ENCODE results near the gene KATNAL2.
"Not testable (repeated sequence)": the region's sequence is repeated elsewhere in the genome, so short reads cannot be mapped to it uniquely, and the experiment has no call there.

The KATNAL2 gene

DNA sequence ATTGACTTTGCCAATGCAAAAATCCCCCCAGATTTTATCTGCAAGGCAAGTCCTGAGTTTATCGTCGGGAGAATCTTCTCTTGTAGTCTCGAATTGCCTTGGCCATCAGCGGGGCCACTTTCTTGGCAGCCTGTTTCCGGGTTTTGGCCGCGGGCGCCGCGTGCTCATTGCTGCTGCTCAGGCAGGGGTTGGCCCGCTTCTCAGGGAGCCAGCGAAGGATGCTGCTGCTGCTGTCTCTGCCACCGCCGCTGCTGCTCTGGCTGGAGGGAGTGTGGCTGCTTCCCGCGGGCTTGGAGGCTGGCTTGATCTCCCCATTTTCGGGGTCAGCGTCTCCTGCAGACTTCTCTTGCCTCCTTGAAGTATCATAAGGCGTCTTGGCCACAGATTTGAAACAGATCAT lies 115.5 kb downstream of the KATNAL2 start:
- no peak for DNase-seq (ENCODE audit: low spot score)

DNA sequence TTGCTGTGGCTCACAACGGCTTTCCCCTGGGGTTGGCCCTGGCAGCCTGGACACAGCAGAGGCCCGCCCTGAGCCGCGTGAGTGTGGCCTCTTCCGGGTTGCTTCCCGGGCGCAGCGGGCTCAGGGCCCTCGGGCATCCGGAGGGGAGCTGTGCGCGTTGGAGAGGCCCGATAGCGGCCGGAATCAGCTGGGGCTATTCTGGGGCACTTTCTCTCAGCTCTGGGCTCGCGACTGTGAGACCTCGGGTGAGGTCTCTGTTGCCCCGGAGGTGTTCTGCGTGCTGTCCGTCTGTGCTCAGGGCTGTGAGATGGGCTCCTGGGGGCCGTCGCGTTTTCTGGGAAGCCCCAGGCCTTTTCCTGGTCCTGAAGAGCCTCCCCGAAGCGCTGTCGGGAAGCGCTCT lies 117.2 kb downstream of the KATNAL2 start:
- DNase-seq (ENCODE audit: low spot score): not testable (repeated sequence)

DNA sequence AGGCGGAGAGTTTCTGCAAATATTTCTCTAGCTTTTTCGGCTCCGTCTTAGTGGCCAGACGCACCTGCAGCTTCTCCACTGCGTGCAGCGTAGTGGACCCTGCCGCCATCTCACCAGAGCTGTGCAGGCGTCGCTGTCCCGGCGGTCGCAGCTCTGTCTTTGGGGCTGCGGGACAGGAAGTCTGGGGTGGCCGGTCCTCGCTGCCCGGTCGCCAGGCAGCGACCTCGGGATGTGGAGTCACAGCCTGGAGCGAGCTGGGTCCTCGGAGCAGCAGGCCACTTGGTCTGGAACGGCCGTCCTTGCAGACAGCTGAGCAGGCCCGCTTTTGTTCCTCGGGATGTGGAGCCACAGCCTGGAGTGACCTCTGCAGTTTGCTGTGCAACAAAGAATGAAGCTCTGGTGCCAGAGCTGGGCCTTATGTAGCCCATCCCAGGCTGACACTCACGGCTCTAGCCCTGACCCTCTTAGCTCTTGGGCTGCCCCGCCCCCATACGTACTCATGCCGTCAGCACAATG lies 117.8 kb downstream of the KATNAL2 start, which contains the start of gene ELOA2:
ELOA2 (minus strand) TSS at position 466 of the 516 bp plus-strand sequence; CDS start at position 109, 357 bp downstream.
- no peak for DNase-seq (ENCODE audit: low spot score)

DNA sequence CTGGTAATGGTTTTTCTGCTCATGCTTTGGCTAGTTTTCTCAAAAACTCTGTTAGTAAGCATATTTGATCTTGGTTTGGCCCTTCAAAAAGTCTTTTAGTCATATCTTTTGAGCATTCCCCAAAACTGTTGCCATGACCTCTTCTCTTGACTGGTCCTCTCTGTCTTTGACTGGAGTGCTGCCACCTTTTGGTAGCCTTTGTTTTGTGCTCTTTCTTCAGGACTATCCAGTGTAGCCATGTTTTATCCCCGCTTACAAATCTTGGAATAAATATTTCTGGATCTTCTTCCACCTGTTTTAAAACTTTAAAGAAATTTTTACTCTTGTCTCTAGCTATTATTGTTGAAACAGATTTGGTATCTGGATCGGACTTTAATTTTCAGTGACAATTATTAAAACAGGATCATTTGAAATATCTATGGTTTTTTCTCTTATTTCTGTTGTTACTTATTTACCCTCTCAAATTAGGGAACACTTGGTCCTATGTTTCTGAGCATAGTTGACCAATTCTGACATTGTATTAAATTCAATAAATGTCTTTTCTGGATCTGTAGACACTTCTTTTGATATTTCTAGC lies 119.0 kb downstream of the KATNAL2 start:
- no peak for DNase-seq (ENCODE audit: low spot score)

DNA sequence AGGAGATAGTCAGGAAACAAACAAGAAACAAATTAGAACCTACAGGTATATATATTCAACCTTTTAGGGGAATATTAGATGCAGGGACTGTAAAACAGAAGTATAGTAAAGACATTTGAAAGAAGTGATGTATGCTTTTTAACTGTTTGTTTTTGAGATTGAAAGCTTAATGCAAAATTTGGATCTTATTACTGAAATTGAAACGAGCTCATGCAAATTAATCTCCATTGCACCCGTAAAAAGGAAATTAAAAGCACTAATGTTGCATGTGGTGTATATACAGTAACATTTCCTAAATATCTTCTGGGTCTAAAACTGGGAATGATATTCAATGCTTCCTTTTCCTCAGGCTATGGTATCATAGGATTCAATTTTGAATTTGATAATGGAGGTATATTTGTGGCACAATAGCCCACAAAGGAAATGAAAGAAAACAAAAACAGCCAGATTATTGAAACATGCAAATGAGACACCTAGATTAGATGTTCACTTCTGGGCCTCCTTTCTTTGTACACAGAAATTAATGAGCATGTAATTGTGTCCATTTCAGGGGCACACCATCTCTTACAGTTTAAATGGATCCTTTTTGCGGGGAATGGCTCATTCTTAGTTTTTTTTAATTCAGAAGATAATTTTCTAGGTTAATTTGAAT lies 119.7 kb downstream of the KATNAL2 start:
- no peak for DNase-seq (ENCODE audit: low spot score)

DNA sequence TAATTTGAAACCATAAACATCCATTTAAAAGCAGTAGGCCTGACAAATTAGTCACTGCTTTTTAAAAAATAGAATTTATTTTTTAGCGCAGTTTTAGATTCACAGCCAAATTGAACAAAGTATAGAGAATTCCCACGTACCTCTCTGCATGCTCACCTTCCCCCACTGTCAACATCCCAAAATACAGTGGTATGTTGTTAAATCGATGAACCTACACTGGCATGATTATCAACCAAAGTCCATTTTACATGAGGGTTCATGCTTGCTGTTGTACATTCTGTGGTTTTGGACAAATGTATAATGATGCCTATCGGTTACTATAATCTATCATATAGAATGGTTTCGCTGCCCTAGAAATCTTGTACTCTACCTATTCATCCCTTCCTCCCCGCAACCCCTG lies 123.6 kb downstream of the KATNAL2 start:
- no peak for DNase-seq (ENCODE audit: low spot score)

DNA sequence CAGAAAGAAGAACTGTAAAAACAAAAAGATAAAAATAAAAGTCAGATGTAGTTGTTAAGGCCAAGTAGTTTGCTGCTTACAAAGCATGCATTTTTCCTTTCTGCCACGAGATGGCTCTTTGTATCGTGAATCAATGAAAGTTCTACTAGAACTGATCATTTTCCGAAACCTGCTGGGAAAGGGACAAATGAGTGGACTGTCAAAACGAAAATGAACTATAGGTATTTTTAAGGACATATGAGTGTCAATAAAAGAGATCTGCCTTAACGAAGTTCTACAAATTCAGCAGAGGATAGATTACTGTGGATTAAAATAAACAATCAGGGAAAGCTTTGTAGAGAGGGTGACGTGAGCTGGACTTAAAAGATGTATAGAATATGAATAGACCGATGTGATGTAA lies 133.1 kb downstream of the KATNAL2 start:
- peak; percentile 45 for DNase-seq (ENCODE audit: low spot score)

DNA sequence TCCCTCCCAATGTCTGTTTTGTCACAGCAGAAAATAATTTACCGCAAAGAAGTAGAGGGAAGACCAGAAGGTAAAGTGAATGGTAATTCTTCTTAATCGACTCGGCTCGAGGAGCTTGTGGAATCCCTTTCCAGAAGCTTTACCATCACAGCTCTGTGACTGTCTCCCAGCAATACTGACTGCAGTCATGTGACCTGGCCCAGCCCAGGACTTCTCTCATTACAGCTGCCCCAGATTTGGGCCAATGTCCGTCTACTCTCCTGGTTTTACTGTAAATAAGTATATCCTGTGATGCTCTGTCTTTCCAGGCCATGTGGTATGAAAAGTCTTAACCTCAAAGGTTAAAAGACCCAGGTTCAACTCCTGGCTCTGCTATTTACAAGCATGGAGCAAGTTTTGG lies 137.0 kb downstream of the KATNAL2 start:
- no peak for DNase-seq (ENCODE audit: low spot score)

DNA sequence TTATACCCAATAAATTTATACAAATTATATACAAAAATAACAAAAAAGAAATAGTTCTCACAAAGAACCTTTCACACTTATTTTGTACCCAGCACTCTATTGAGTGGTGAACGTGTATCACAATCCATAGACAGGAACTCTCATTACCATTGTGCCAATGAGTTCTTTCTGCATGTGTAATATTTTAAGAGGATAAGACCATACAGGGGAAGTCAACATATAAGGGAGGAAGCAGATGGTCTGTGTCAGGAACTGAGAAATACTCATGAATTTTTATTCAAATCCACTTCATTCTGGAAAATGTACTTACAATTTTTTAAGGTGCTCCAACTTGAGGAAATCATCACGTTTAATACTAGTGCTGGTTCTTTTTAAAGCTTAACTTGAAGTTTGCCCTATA lies 145.1 kb downstream of the KATNAL2 start:
- no peak for DNase-seq (ENCODE audit: low spot score)

DNA sequence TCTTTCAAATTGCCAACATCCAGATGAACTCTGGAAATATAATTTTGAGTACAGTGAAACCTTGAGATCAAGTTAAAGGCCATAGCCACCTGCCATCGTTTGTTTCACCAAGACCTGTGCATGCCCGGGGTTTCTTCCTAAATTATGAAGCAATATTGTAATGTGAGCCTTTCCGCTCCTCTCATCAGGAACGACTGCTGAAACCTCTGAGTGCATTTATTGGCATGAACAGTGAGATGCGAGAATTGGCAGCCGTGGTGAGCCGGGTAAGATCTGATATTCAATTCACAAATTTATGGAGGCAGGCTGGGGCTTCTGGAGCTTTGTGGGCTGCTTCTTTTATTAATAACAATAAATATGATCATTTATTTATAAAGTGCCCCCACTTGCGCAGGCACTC lies 145.7 kb downstream of the KATNAL2 start:
- DNase-seq (ENCODE audit: low spot score): no peak

DNA sequence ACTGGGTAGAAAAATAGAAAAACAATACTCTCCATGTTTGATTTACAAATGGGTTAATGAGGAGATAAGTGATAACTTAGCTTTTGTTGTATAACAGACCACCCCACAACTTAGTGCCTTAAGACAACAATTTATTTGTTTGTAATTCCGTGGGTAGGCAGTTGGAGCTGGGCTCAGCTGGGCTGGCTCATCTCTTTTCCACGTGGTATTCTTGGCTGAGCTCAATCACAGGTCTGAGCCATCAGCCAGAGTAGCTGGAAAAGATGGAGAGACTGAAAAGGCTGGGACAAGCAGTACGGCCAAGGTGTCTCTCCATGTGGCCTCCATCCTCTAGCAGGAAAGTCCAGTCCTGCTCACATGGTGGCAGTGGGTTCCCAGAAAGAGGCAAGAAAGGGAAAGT lies 150.2 kb downstream of the KATNAL2 start:
- no peak for DNase-seq (ENCODE audit: low spot score)

DNA sequence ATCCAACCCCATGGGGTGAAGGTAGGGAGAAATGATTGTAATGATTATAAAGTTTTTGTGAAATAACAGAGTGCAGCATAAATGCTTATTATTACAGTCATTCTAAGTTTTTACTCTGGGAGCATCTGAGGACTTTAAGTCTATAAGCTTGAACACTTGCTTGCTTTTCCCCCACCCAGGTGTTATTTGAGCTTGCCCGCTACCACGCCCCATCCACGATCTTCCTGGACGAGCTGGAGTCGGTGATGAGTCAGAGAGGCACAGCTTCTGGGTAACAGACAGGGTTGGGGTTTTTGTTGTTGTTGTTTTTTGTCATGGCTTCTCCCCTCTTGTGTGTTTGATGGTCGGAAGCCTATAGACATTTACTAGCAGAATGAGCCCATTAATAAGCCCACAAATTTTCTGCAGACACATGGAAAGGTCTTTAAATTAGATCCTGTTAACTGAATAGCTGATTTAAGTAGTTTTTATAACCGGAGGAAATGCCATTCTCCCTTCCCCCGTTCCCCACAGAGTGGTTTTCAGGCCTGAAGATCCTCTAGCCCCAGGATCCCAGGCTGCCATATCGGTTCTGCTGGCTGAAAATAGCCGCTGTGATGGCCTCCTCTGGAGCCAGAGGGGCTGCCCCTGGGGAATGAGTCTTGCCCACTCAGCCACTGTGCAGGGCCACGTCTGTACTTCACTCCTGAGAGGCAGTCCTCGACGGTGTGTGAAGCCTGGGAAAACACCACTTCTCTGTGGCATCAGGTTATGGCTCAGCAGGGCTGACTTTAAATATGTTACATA lies 157.9 kb downstream of the KATNAL2 start:
- no peak for DNase-seq (ENCODE audit: low spot score)

DNA sequence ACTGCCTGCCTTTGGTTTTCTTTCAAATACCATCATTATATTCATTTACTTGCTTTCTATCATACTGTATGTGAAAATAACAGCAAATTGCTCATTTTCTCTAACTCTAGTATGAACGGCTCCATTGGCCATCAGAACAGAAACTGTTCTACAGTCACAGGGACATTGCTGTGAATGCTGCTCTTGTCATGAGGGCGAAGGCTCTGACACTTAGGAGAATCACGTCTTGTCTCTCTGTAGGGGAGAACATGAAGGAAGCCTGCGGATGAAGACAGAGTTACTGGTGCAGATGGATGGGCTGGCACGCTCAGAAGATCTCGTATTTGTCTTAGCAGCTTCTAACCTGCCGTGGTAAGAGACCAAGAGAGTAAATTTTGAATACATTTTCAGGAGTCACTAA lies 159.7 kb downstream of the KATNAL2 start:
- peak; percentile 16 for DNase-seq (ENCODE audit: low spot score)

DNA sequence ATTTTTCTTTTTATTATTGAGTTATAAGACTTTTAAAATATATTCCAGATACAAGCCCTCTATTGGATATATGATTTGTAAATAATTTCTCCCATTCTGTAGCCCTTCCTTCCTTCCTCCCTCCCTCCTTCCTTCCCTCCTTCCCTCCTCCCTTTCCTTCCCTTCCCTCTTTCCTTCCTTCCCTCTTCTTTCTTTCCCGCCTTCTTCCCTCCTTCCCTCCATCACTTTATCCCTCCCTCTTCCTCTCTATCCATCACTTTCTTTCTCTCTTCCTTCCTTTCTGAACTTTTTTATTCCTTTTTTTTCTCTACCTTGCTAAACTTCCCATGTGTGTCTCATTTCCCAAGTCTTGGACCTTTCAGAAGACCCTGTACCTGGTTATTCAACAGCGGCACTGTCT lies 163.5 kb downstream of the KATNAL2 start:
- no peak for DNase-seq (ENCODE audit: low spot score)

DNA sequence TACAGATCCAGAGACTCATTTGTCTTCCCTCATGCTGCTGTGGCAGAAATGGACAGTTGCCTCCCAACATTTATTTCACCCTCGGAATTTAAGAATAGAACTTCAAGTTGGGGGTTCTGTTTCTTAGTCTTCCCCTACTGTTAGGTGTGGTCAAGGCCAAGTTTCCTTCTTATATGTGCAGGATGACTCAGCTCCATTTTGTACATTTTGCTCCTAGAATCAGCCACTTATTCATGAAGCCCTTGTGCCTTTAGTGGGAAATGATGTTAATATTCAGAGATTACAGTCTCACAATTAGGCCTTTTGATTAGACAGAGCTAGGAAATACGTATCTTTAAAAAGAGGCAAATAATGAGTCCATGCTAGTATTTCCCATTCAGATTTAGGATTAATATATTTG lies 164.2 kb downstream of the KATNAL2 start:
- DNase-seq (ENCODE audit: low spot score): no peak

DNA sequence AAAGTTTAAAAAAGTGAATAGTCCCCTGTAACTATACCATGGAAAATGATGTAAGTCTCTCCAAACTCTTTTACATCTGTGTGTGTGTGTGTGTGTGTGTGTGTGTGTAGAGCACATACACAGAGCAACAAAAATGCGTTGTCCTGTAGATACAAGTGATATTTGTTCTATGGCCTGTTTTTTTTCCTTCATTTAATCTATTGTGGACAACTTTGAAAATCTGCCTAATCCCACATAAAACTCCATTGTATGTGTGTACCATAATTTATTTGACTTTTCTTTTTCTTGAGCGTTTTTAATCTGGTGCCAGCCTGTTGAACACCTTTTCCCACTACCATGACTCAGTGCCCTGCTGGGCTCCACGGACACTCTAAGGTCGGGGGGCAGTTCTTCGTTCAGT lies 170.3 kb downstream of the KATNAL2 start:
- DNase-seq (ENCODE audit: low spot score): peak; percentile 50

DNA sequence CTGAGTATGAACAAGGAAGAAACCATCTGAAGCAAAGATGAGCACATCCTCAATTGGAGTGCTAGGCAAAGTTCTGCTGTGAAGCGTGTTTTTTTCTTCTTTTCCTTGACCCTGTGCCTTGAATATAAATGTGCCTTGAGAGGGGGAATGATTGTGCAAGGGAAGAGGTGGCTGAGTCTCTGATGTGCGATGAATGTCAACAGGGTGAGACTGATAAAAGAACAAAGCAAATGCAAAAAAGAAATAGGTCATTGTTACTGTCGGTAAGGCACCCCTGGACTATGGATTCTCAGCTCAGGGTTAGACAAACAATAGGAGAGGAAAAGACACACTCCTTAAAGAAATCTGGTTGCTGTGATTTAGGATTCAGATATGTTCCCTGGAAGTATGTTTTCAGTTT lies 178.4 kb downstream of the KATNAL2 start:
- DNase-seq (ENCODE audit: low spot score): no peak

DNA sequence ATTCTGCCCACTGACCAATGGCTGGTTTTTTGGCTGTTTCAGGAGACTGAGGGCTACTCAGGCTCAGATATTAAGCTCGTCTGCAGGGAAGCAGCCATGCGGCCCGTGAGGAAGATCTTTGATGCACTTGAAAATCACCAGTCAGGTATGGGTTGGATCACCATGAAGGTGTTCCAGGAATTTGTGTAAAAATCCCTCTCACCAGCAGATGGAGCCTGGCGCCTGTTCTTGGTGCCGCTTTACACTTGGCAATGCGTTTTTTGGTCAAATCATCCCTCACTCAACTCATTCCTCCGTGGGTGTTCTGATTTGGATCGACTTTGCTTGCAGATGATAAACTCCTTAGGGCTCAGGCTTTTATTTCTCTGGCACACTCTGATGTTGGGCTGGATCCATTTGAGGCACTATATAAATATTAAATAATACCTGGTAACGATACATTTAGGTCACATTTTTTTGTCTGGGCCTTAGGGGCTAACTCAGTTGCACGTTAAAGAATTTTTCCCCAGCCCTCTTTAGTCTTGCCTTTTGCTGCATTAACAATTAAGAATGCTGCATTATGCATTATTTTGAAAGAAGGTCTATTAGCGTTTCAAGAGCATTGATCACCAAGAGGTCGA lies 182.9 kb downstream of the KATNAL2 start:
- peak; percentile 55 for DNase-seq (ENCODE audit: low spot score)

DNA sequence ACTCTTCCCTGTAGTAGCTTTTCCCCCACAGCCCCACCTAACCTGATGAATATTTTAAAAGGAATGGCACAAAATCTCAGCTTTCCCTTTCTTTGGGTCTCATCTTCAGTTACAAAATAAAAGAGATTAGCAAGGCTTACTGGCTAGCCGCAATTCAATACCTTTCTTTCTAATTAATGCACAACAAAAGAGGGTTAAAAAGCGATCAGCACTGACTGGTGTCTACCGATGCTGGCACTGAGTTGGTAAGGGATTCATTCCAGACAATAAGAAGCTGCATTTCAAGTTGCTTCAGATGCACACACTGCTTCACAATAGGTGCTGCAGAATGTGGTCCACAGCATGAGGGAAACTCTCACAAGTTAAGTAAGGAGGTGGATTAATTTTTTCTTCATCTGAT lies 191.0 kb downstream of the KATNAL2 start:
- DNase-seq (ENCODE audit: low spot score): no peak

DNA sequence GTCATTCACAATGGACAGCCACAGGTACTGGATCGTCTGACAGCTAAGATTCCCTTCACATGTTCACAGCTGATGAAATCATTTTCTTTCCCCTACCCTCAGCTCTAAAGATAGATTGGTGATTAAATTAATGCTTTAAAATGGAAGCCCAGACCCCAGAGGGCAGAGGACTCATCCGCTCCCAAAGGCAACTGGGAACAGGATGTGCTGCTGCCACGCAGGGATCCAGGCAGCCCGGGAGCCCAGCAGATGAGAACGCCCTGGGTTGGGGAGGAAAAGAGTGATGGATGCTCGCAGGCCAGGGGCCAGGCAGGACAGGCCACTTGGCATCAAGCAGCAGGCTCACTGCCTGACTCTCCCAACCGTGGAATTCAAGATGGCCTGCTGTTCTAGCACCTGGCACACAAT lies 191.6 kb downstream of the KATNAL2 start:
- DNase-seq (ENCODE audit: low spot score): no peak

DNA sequence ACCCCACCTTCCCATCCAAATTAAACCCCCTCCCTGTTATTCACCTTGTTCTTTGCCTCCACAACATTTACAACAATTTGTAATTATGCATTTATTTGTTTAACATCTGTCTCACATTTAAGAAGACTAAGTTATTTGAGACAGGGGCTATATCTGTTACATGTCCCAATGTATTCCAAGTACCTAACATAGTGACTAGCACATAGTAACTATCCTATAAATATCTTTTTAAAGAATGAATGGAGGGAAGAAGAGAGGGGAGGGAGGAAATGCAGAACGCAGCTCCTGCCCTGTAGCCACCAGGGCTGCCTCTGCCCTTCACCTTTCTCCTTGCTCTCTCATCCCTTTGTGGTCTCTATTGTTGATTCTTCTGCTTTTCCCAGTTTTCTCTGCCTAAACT lies 192.3 kb downstream of the KATNAL2 start:
- no peak for DNase-seq (ENCODE audit: low spot score)

DNA sequence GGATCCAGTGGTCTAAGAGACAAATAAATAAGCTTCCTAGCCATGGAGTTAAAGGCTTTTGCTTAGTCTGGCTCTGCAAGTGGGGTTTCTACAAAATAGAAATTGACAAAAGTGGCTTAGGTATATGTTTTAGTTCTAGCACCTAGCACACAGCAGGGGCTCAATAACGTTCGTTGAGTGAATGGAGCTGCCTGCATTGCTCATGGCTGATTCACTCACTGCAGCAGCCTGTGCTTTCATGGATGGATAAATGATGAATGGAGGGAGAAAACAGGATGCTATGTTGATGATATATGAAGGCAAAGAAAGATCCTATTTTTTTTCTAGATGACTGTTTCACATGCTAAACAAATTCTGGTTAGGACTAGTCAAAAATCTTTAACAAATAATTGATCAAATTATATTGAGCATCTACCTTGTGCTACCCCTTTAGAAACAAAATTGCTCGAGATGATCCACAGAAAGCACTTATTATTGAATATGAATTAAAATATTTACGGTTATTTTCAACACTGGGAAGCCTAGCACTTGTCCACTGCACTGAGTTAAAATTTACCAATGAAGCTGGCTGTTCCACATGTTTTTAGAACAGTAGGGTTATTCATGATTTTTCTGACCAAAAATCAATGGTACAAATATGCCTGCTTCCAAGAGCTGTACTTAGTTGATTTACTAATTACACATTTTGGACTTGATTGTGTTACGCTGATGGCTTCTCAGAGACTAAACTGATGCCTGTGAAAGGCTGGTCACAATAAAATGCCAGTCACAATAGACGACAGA lies 193.3 kb downstream of the KATNAL2 start:
- peak; percentile 3 for DNase-seq (ENCODE audit: low spot score)
